ENCODE results near the gene TCN1. TPM values are rescaled to one million over a fixed set of nuclear protein-coding genes. Genes with fewer than 3 reads are reported as not detected.

The TCN1 gene
- total and polyA plus RNA-seq, 9 of the 15 experiments (the other 6 are each of a cell fraction or from before 2014, with no cell fraction given): 0.63 to 25.9 (median 8.0) TPM

GRCh38 chr11:59810189-59810910, 55.9 kb downstream of the TCN1 start, which contains the start of gene MRPL16 (continued):
- TF ChIP-seq REST (IDR thresholded peaks at IDR 0.05; ENCODE audit: borderline replicate concordance) (peak; percentile 2; the same call in 1 of the 2 replicates), REST (CRISPR knock-in tag; IDR thresholded peaks at IDR 0.05; ENCODE audit: low read depth) (0 out of 2 replicates have a peak, but pooled peaks have one; percentile 50), KLF10 (CRISPR knock-in tag; IDR thresholded peaks at IDR 0.05) (no peak), RBM39 (optimal IDR thresholded peaks at IDR 0.05; ENCODE audit: low read depth, low read length) (peak; percentile 58), BACH1 (tag; IDR thresholded peaks at IDR 0.05) (no peak), RNF2 (IDR thresholded peaks at IDR 0.05) (peak; percentile 71), SREBF2 (CRISPR knock-in tag; IDR thresholded peaks at IDR 0.05) (no peak), FOXK2 (conservative IDR thresholded peaks at IDR 0.05 in 1 of 2, IDR thresholded peaks at IDR 0.05 in 1 of 2; ENCODE audit: low read depth in 2 of 2) (peak; percentile 89 to 91; a peak in 3 of 4 replicates), PURB (CRISPR knock-in tag; IDR thresholded peaks at IDR 0.05; ENCODE audit: low read depth) (no peak), FOXP4 (CRISPR knock-in tag; IDR thresholded peaks at IDR 0.05; ENCODE audit: borderline replicate concordance) (0 out of 2 replicates have a peak, but pooled peaks have one; percentile 58), TCF7 (IDR thresholded peaks at IDR 0.05; ENCODE audit: borderline replicate concordance) (peak; percentile 75; the same call in 1 of the 2 replicates), MLLT1 (IDR thresholded peaks at IDR 0.05) (peak in 1 of 2 experiments; percentile 85; a peak in 2 of 4 replicates), ARNT (IDR thresholded peaks at IDR 0.05) (peak; percentile 42 to 56; a peak in 1 of 4 replicates), THRAP3 (IDR thresholded peaks at IDR 0.05; ENCODE audit: borderline replicate concordance) (0 out of 2 replicates have a peak, but pooled peaks have one; percentile 79), NR2F6 (CRISPR knock-in tag; IDR thresholded peaks at IDR 0.05) (no peak), HCFC1 (IDR thresholded peaks at IDR 0.05; ENCODE audit: low read depth, low read length) (peak; percentile 87)

Measured in K562 (cell line).